ENCODE measurements around the gene ZNF488. TPM values are rescaled to one million over a fixed set of nuclear protein-coding genes. Genes with fewer than 3 reads are reported as not detected.
A peak's percentile ranks its signal among the peaks of the same experiment; 100 is the strongest.

Gene ZNF488
- total RNA-seq, 1 donor from 2014 or later, result 0.41 TPM

DNA sequence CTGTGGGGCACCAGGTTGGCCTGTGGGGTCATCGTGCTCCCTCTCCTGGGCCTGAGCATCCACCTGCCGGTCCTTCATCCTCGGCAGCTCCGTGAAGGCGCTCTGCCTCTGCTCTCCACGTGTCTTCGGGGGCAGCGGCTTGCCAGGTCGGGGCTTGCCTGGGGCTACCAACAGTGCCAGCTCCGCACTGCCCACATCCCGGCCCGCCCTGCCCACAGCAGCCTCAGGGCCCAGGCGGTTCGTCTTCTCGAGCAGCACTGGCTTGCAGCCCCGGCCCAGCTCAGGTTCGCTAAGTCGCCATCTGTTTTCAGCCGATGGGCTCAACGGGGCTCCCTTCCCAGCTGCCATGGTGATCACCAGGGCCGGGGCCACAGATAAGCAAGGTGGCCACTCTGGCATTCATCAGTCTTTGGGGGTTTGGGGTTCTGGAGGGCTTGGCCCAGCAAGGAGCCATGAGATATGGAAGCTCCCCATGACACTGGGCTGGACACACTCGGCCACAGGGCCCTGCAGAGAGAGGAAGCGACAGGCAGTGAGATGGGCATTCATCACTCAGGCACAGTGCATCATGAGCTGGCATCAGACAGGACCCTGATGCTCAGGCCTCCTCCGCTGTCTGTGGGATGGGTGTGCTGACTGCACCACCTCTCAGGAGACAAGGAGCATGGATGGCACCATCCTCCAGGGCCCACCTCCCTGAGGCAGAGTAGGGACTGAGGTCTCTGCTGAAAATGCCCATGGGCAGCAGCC is 15.5 kb downstream of the ZNF488 start:
- no peaks in the 10 kb centered on the region for H3K27me3 ChIP-seq
- no peaks in the 10 kb centered on the region for H3K4me1 ChIP-seq
- H3K36me3 ChIP-seq, result no peaks in the 10 kb centered on the region
- no peak overlapping the region for H3K27ac ChIP-seq
- H3K4me3 ChIP-seq, result no peak overlapping the region
- ATAC-seq (no peak), DNase-seq (peak; percentile 57)
- no peaks in the 10 kb centered on the region for H3K9me3 ChIP-seq
- no peak for TF ChIP-seq CTCF (IDR thresholded peaks at IDR 0.05)
- intact Hi-C loops (cut with DNase I), result no loop called here

DNA sequence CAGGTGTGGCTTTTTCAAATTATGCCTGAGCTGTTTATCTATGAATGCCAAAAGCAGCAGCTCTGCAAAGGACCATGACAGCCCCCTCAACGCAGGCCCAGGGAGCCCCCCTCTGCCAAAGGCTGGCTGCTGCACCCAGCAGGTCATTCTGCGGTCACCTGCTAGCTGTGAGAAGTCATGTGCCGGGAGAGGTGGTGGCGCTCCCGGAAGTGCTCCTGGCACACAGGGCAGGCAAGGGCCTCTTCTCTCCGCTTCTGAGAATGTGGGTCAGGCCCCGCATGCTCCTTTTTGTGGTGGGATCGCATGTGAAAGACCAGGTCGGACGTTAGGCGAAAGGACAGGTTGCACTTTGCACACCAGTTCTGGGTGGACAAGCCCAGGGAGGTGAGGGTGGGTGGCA is 16.4 kb downstream of the ZNF488 start:
- Histone ChIP-seq H3K4me1 (no peaks in the 10 kb centered on the region), H3K27me3 (no peaks in the 10 kb centered on the region), H3K27ac (no peak overlapping the region), H3K4me3 (no peak overlapping the region), H3K36me3 (no peaks in the 10 kb centered on the region), H3K9me3 (no peaks in the 10 kb centered on the region)
- ATAC-seq, result no peak
- no peak for DNase-seq
- intact Hi-C loops (cut with DNase I), result no loop called here
- no peak for TF ChIP-seq CTCF (IDR thresholded peaks at IDR 0.05)

DNA sequence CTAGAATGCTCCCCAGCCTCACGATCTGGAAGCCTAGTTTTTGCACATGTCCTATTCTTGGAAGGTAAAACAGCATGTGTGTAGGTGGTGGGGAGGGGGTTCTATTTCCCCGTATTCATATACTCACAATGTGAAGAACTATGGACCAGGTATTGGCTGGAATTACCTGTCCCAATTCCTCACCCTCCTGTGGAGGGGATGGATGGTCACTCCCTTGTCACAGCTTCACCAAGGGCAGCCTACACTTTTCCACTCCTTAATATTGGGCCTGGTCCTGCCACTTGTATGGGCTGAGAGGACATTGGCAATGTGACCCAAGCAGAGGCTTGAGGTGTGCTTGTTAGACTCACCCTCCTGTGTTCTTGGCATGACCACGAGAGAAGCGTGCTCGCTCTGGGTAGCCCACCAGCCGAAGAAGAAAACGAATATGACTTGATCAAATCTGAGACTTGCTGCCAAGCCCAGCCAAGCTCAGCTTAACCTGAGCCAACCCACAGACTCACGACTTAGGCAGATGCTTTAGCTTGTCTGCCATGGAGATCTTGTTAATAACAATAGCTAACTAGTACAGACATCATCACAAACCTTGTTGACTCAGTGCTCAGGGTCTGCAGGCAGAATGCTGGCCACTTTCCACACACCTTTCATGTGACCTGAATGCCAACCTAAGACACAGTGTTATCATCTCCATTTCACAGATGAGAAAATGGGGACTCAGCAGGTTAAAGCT is 17.2 kb downstream of the ZNF488 start:
- no peaks in the 10 kb centered on the region for H3K36me3 ChIP-seq
- ATAC-seq (no peak), DNase-seq (peak; percentile 51)
- no peaks in the 10 kb centered on the region for H3K27me3 ChIP-seq
- H3K27ac ChIP-seq, result no peak overlapping the region
- no peaks in the 10 kb centered on the region for H3K4me1 ChIP-seq
- no peaks in the 10 kb centered on the region for H3K9me3 ChIP-seq
- intact Hi-C loops (cut with DNase I), result no loop called here
- TF ChIP-seq CTCF (IDR thresholded peaks at IDR 0.05), result no peak
- no peak overlapping the region for H3K4me3 ChIP-seq

GRCh38 chr10:47366181-47366631 is 17.9 kb downstream of the ZNF488 start:
- no peak overlapping the region for H3K4me3 ChIP-seq
- no peak for ATAC-seq
- peak; percentile 12 for DNase-seq
- no peaks in the 10 kb centered on the region for H3K9me3 ChIP-seq
- no peaks in the 10 kb centered on the region for H3K27me3 ChIP-seq
- H3K4me1 ChIP-seq, result no peaks in the 10 kb centered on the region
- intact Hi-C loops (cut with DNase I), result no loop called here
- H3K36me3 ChIP-seq, result no peaks in the 10 kb centered on the region
- no peak for TF ChIP-seq CTCF (IDR thresholded peaks at IDR 0.05)
- no peak overlapping the region for H3K27ac ChIP-seq

- no peak overlapping the region for H3K4me3 ChIP-seq
- H3K27ac ChIP-seq, result no peak overlapping the region
- no peaks in the 10 kb centered on the region for H3K36me3 ChIP-seq
- no peak for TF ChIP-seq CTCF (IDR thresholded peaks at IDR 0.05)
- H3K27me3 ChIP-seq, result no peaks in the 10 kb centered on the region
- DNase-seq, result no peak
- ATAC-seq, result no peak
- H3K9me3 ChIP-seq, result no peaks in the 10 kb centered on the region
- H3K4me1 ChIP-seq, result no peaks in the 10 kb centered on the region
- intact Hi-C loops (cut with DNase I), result no loop called here
These were observed 18.5 kb downstream of the ZNF488 start for GRCh38 chr10:47365431-47366180.

Data from upper lobe of right lung (tissue), 1 donor.